Umbilical cord (tissue), 2 donors: Measurements from ENCODE around the gene FNDC5. TPM values are rescaled to one million over a fixed set of nuclear protein-coding genes. Genes with fewer than 3 reads are reported as not detected.

Experiments
- DNase-seq: peaks from one replicate; pipeline ENCODE4 v3.0.0-alpha.2; 2015; ENCODE audit warnings: low spot score
- total RNA-seq: library from RNA; depleted of rRNA; stranded (reverse); fragments of >200 nt; gene quantifications from one replicate; pipeline ENCODE4 v1.2.3, GENCODE V29; 2014; ENCODE audit warnings: low replicate concordance; ENCODE audit not compliant: insufficient read depth

FNDC5 gene
- total RNA-seq, 1 donor from 2014 or later = 11.3 TPM

GRCh38 chr1:32884726-32885125, 14.0 kb upstream of the FNDC5 start:
- DNase-seq = no peak

GRCh38 chr1:32884032-32884372, 13.3 kb upstream of the FNDC5 start:
- no peak for DNase-seq

- no peak for DNase-seq
Observed at GRCh38 chr1:32883338-32884031, 12.8 kb upstream of the FNDC5 start.

- no peak for DNase-seq
Observed at GRCh38 chr1:32881871-32882850, 11.4 kb upstream of the FNDC5 start.

- no peak for DNase-seq
Observed at GRCh38 chr1:32881291-32881690, 10.6 kb upstream of the FNDC5 start.

DNA sequence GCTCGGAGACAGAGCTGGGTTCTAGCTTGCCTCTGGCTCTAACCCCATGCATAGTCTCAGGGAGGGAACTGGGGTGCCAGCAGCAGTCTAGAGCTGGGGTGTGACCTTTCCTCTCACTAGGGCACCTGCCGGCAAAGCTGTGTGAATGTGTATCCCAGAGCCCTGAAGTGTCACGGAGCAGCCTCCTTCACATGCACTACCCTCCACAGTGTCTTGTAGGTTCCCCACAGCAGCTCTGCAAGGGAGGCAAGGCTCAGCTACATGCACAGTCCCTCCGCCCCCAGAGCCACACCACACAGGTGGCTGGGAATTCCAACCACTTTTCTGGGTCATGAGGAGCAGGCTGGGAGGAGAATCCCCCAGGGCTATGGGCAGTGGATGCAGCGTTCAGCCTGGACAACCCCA, 7.9 kb upstream of the FNDC5 start:
- DNase-seq = no peak

DNA sequence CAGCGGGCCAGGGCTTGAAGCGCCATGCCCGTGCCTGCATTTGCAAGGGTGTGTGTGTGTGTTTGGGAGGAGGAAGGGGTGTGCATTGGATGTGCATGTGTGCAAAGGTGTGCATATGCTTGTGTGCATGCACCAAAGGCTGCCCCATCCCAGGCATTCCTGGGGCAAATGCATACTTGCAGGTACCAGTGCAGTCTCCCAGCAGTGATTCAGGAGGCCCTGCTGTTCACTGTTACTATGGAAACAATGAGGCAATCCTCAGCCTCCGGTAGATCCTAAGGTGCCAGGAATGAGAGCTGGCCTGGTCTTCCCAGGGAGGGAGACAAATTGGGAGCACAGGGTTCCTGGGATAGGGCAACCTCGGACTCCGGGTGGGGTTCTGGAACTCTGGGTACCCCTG, 7.5 kb upstream of the FNDC5 start:
- no peak for DNase-seq

DNA sequence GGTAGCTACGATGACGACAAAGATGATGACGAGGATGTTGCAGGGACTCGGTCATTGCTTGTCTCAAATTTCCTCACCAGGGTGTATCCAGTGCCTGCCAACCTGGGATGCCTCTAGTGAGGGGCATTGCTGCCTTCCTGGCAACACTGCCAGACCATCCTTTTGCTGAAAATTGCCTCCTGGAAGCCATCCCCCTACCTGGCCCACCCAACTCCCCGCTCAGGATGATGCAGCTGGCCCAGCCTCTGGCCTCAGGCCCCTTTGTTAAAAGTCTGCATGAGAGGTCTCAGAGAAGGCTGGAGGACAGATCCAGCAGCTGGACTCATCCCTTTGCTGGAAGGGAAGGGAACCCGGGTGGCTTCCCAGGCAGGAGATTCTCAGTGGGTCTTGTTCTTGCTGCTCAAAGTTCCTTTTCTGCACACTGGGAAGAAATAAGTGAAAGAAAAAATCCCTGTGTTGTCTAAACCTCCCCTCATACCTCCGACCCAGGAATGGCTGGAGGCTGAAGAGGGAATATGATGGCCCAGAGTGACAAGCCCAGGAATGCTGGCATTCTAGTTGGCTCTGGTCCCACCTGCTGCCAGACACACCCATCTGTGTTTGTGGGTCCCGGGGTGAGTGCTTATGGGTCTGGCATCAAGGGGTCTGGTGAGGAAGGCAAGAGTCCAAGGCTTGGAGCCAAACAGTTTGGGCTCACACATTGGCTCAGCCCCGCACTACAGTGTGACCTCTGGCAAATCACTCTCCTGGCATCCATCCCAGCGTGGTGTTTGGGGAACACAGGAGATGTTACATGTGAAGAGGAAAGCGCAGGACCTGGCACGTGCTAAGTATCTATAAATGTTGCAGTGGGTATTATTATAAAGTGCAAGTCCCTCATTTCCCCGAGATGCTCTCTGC, 6.7 kb upstream of the FNDC5 start:
- DNase-seq = no peak

GRCh38 chr1:32876341-32877210, 5.9 kb upstream of the FNDC5 start:
- DNase-seq = no peak

DNA sequence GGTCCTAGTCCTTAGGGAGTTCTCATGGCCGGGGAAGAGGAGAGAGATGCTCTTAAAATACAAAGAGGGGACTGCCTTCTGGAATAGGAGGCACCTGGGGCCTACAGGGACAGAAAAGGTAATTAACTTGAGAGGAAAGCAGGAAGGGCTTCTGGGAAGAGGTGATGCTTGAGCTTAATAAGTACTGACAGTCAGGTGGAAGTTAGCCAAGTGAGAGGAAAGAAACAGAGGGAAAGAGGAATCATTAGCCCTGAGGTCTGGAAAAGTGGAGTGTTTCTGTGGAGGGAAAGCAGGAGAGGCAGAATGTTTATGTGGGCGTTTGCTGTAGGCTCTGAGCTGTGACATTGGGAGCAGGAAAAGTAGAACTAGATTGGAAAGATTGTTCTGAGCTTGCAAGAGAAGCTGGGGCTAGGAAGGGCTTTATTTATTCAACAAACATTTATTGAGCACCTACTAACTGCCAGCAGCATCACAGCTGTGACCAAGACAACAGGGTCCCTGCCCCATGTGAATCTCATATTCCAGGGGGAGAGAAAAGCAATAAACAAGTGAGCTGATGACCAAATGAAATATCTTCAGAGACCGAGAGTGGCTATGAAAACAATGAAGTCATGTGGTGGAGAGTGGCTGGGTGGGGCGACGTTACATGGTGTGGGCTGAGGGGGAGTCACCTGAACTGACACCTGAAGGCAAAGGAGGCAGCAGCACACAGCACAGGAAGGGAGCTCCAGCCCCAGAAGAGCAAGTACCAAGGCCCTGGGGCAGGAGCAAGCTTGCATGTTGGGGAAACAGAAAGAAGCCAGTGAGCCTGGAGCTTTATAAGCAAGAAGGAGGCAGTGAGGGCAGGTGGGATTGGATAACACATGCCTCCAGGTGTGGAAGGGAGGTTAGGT, 4.4 kb upstream of the FNDC5 start:
- no peak for DNase-seq

GRCh38 chr1:32873484-32873883, 2.8 kb upstream of the FNDC5 start:
- DNase-seq = no peak

DNA sequence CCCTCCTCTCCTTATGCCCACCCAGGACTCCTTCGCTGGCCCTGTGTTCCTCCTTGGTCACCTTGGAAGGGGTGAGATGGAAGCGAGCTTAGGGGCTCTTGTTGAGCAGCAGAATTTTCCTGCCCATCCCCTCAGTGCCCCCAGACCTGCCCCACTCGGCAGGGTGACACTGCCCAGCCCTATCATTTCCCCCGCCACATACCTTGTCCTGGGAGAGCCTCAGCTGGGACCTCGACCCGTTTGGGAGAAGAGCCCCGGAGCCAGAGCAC, 1.4 kb upstream of the FNDC5 start:
- no peak for DNase-seq

- DNase-seq = peak; percentile 76
Observed at GRCh38 chr1:32871364-32872191, 866 bp upstream of the FNDC5 start.

- no peak for DNase-seq
Observed at GRCh38 chr1:32869923-32870614, 643 bp downstream of the FNDC5 start.

GRCh38 chr1:32868806-32869455, 1.8 kb downstream of the FNDC5 start:
- no peak for DNase-seq

DNA sequence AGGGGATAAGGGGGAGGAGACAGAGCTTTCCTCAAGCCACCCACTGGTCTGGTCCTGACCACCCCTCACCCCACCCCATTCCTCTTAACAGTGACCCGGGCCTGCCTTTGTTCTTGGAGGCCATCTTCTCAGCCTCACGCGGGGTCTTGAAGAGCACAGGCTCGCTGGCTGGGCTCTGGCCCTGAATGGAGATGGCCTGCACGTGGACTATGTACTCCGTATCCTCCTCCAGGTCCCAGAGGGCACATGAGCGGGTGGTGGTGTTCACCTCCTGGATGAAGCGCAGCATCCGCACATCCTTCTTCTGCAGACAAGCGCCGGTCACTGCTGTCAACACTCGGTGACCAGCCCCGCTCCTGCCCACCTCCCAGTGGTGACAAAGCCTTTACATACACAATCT, 2.6 kb downstream of the FNDC5 start:
- no peak for DNase-seq

DNA sequence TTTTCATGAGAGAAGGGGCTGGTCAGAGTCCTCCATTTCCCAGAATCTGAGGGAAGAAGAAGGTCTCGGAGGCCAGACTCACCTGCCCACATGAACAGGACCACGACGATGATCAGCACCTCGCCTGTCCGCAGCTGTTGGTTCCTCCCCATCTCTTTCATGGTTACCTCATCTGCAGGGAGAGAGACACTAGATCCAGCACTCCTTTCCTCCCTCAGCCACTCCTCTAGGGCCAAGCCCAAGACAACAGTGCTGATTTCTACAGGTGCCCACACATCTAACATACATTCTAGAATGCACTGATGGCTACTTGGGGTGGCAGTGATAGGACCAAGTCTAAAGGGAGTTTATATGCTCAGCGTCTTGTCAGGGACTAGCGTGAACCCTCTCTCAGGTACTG, 3.0 kb downstream of the FNDC5 start:
- no peak for DNase-seq

- no peak for DNase-seq
Observed at GRCh38 chr1:32867151-32867550, 3.6 kb downstream of the FNDC5 start.
